Transverse colon (tissue), 4 donors: ENCODE measurements around the gene CNTNAP2. TPM values are rescaled to one million over a fixed set of nuclear protein-coding genes. Genes with fewer than 3 reads are reported as not detected.

Source experiments
- DNase-seq: peaks from one replicate; pipeline ENCODE4 v3.0.0-alpha.2; 2019
- H3K27ac ChIP-seq, 4 donors: fragments of 200-600 bp; sonication (generic); 2 replicates each; pipeline ENCODE4 v1.5.1; 2016 to 2018; ENCODE audit warnings: inconsistent platforms in 4 of 4
- H3K27me3 ChIP-seq: fragments of 200-600 bp; sonication (generic); 2 replicates; pipeline ENCODE4 v1.5.1; 2017; ENCODE audit warnings: inconsistent platforms
- H3K36me3 ChIP-seq, 4 donors: fragments of 200-600 bp; sonication (generic); 2 replicates each; pipeline ENCODE4 v1.5.1; 2017 to 2019; ENCODE audit warnings: inconsistent platforms in 4 of 4
- H3K4me1 ChIP-seq, 4 donors: fragments of 200-600 bp; sonication (generic); 2 replicates each; pipeline ENCODE4 v1.5.1; 2017 to 2020; ENCODE audit warnings: inconsistent platforms in 4 of 4
- H3K4me3 ChIP-seq, 4 donors: fragments of 200-600 bp; sonication (generic); 1 replicate in 1 of 4; 2 replicates in 3 of 4; pipeline versions ENCODE4 v1.5.1 to v1.6.1; 2017 to 2019; ENCODE audit warnings: inconsistent platforms in 4 of 4
- H3K9me3 ChIP-seq, 2 donors: fragments of 200-600 bp; sonication (generic); 2 replicates each; pipeline ENCODE4 v1.5.1; 2017 to 2019; ENCODE audit warnings: inconsistent platforms in 2 of 2
- EP300 ChIP-seq: sonication (generic); formaldehyde crosslinking; IDR thresholded peaks from one replicate; pipeline ENCODE4 v1.6.1; 2017; ENCODE audit warnings: antibody characterized with exemption, low read depth
- POLR2A ChIP-seq: fragments of 450-650 bp; IDR thresholded peaks from one replicate; pipeline ENCODE4 v1.6.1; 2016; ENCODE audit warnings: antibody characterized with exemption, mild to moderate bottlenecking, moderate library complexity
- POLR2AphosphoS5 ChIP-seq, 3 donors: sonication (generic); formaldehyde crosslinking; IDR thresholded peaks; one replicate each; pipeline ENCODE4 v1.6.1; 2016; ENCODE audit warnings: antibody characterized with exemption in 3 of 3
- WGBS, 2 donors: methylation state at CpG; one replicate each; pipeline ENCODE4 v1.1.5; 2018; ENCODE audit warnings: low coverage in 1 of 2; 5-methylcytosine and 5-hydroxymethylcytosine counted together
- in situ Hi-C, 4 donors: fragments of 200-750 bp; cut with MboI; loops; one replicate each; pipeline versions ENCODE4 v1.15.0 to v1.15.1; 2017; ENCODE audit warnings: low sequenced_read_pairs in 3 of 4, low pct_ligation_motif_present in 1 of 4, low pct_unique_long_range_greater_than_20kb in 1 of 4
- intact Hi-C: fragments of 100-400 bp; cut with DNase I; formaldehyde crosslinking; loops from one replicate; pipeline ENCODE4 v1.15.1; 2023; ENCODE audit warnings: low total_unique reads
- total RNA-seq, 4 donors: library from RNA; depleted of rRNA; stranded (reverse); fragments of >200 nt; gene quantifications; one replicate each; pipeline ENCODE4 v1.1.0, GENCODE V29; 2016
- TF ChIP-seq, protein P1 (sequence below), 5 experiments: fragments of 200-600 bp in 3 of 5; fragments of 450-650 bp in 2 of 5; sonication (generic) in 3 of 5; IDR thresholded peaks; 1 replicate in 2 of 5; 2 replicates in 3 of 5; pipeline ENCODE4 v1.5.1; 2016 to 2017; ENCODE audit warnings: antibody characterized with exemption in 5 of 5, inconsistent platforms in 3 of 5, mild to moderate bottlenecking in 2 of 5, moderate library complexity in 1 of 5

The CNTNAP2 gene
- total RNA-seq, 4 donors from 2014 or later: 0.60 to 2.9 (median 2.4) TPM

DNA sequence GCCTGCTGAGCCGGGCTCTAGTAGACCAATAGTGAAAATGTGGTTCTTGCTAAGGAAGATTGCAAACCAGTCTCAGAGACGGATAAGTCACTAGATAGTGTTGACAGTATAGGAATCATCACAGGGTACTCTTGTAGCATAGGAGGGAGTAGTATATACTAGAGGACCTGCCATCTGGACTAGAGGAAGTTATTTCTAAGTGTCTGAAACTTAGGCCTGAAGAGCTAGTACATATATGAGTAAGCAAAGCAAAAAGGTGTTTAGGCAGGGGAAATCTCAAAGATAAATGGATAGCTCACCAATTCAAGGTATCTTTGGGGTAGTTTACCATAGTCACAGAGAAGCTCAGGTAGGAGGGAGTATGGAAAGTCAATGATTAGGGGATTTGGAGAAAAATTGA, 428.1 kb downstream of the CNTNAP2 start:
- Histone ChIP-seq H3K9me3 (no peaks in the 10 kb centered on the region), H3K36me3 (no peaks in the 10 kb centered on the region), H3K4me1 (no peaks in the 10 kb centered on the region), H3K4me3 (no peak overlapping the region), H3K27ac (no peak overlapping the region), H3K27me3 (no peaks in the 10 kb centered on the region)
- intact Hi-C loops: no loop called here
- in situ Hi-C loops: no loop called here
- DNase-seq: no peak
- WGBS, 2 donors: 55 to 60% methylated on average over 2 of the region's 2 CpGs
- TF ChIP-seq EP300: no peak
- no peak for TF ChIP-seq POLR2A

GRCh38 chr7:146548816-146549215, 432.2 kb downstream of the CNTNAP2 start:
- H3K4me1 ChIP-seq: no peaks in the 10 kb centered on the region
- no peaks in the 10 kb centered on the region for H3K36me3 ChIP-seq
- peaks cover 0 to 5% of the 10 kb centered on the region in 2 donors for H3K9me3 ChIP-seq
- TF ChIP-seq, protein P1, sequence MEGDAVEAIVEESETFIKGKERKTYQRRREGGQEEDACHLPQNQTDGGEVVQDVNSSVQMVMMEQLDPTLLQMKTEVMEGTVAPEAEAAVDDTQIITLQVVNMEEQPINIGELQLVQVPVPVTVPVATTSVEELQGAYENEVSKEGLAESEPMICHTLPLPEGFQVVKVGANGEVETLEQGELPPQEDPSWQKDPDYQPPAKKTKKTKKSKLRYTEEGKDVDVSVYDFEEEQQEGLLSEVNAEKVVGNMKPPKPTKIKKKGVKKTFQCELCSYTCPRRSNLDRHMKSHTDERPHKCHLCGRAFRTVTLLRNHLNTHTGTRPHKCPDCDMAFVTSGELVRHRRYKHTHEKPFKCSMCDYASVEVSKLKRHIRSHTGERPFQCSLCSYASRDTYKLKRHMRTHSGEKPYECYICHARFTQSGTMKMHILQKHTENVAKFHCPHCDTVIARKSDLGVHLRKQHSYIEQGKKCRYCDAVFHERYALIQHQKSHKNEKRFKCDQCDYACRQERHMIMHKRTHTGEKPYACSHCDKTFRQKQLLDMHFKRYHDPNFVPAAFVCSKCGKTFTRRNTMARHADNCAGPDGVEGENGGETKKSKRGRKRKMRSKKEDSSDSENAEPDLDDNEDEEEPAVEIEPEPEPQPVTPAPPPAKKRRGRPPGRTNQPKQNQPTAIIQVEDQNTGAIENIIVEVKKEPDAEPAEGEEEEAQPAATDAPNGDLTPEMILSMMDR (IDR thresholded peaks at IDR 0.05): no peak
- TF ChIP-seq POLR2AphosphoS5 (IDR thresholded peaks at IDR 0.05): no peak
- no peak for TF ChIP-seq EP300
- TF ChIP-seq POLR2A: no peak
- DNase-seq: no peak
- H3K4me3 ChIP-seq: no peak overlapping the region
- no peak overlapping the region for H3K27ac ChIP-seq
- no peaks in the 10 kb centered on the region for H3K27me3 ChIP-seq
- WGBS, 2 donors: 62 to 63% methylated on average over 1 of the region's 1 CpG
- in situ Hi-C loops (no loop called here), intact Hi-C loops (no loop called here)

- no peaks in the 10 kb centered on the region for H3K36me3 ChIP-seq
- H3K27ac ChIP-seq: no peak overlapping the region
- in situ Hi-C loops: no loop called here
- no peaks in the 10 kb centered on the region for H3K27me3 ChIP-seq
- intact Hi-C loops: no loop called here
- 40 to 54% methylated on average over 1 to 6 of the region's 6 CpGs for WGBS, 2 donors
- DNase-seq: no peak
- H3K4me1 ChIP-seq: no peaks in the 10 kb centered on the region
- H3K9me3 ChIP-seq: peaks cover 0 to 5% of the 10 kb centered on the region in 2 donors
- TF ChIP-seq POLR2A (no peak), POLR2AphosphoS5 (IDR thresholded peaks at IDR 0.05) (no peak), EP300 (no peak)
- TF ChIP-seq, protein P1 (IDR thresholded peaks at IDR 0.05): no peak
- H3K4me3 ChIP-seq: no peak overlapping the region
These were observed 438.0 kb downstream of the CNTNAP2 start for GRCh38 chr7:146554556-146554955.

DNA sequence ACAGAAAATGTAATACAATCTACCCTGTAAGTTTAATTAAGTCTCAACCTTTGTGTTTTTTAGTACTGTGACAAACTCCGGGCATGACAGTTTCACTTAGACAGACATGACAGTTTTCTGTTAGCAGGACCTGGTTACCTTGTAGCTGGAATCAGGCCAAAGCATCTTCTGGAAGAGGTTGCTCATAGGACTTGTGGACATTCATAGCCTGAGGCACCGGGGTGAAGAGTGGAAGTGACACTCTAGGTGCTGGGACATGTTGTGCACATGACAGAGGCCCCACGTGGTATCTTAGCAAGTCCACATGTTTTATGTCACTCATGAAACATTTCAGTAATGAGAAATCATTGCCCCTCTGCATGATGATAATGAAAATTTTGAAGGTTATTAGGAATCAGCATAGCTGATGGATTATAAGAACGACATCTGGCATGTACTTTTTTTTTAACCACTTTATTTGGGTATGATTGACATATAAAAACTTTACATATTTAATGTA, 441.4 kb downstream of the CNTNAP2 start:
- Histone ChIP-seq H3K36me3 (no peaks in the 10 kb centered on the region), H3K27me3 (no peaks in the 10 kb centered on the region), H3K4me1 (no peaks in the 10 kb centered on the region), H3K27ac (no peak overlapping the region), H3K9me3 (no peaks in the 10 kb centered on the region), H3K4me3 (no peak overlapping the region)
- in situ Hi-C loops: no loop called here
- TF ChIP-seq EP300 (no peak), POLR2AphosphoS5 (IDR thresholded peaks at IDR 0.05) (no peak), POLR2A (no peak)
- TF ChIP-seq, protein P1 (IDR thresholded peaks at IDR 0.05): no peak
- DNase-seq: no peak
- intact Hi-C loops: no loop called here
- 52 to 75% methylated on average over 3 to 4 of the region's 4 CpGs for WGBS, 2 donors

DNA sequence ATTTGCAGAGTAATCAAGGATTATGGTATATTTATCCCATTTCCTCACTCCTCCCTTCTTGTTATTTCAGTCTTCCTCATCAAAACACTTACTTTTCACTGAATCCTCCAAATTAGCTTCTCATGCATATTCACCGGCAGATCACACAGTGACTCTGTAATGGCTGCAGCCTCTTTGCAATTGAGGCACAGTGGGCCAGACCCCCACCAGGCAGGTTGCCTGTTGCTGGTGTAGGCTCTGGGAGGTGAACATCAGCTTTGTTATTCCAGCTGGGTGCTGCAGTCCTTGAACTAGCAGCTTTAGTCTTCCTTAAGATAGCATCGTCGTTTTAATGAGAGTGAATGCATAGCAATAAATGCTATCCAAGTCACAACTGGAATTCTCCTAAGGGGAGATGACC, 449.3 kb downstream of the CNTNAP2 start:
- TF ChIP-seq POLR2A (no peak), EP300 (no peak), POLR2AphosphoS5 (IDR thresholded peaks at IDR 0.05) (no peak)
- TF ChIP-seq, protein P1 (IDR thresholded peaks at IDR 0.05): no peak
- no peak overlapping the region for H3K4me3 ChIP-seq
- no peak for DNase-seq
- H3K27ac ChIP-seq: no peak overlapping the region
- 78 to 100% methylated on average over 2 to 3 of the region's 3 CpGs for WGBS, 2 donors
- no peaks in the 10 kb centered on the region for H3K36me3 ChIP-seq
- H3K27me3 ChIP-seq: no peaks in the 10 kb centered on the region
- no peaks in the 10 kb centered on the region for H3K4me1 ChIP-seq
- intact Hi-C loops: no loop called here
- in situ Hi-C loops: no loop called here
- peaks cover 0 to 7% of the 10 kb centered on the region in 2 donors for H3K9me3 ChIP-seq
